K562 treated with DMSO at 1 percent for 48 hours (cell line): Measurements from ENCODE around the gene SLC22A2. TPM values are rescaled to one million over a fixed set of nuclear protein-coding genes. Genes with fewer than 3 reads are reported as not detected.

Experiments
- total RNA-seq: library from RNA; unstranded; fragments of 300-600 nt; gene quantifications from 2 replicates; pipeline ENCODE4 v1.2.3, GENCODE V29; 2022; ENCODE audit warnings: low replicate concordance; ENCODE audit errors: extremely low read depth

SLC22A2 gene
- not detected in 2 replicates for total RNA-seq

DNA sequence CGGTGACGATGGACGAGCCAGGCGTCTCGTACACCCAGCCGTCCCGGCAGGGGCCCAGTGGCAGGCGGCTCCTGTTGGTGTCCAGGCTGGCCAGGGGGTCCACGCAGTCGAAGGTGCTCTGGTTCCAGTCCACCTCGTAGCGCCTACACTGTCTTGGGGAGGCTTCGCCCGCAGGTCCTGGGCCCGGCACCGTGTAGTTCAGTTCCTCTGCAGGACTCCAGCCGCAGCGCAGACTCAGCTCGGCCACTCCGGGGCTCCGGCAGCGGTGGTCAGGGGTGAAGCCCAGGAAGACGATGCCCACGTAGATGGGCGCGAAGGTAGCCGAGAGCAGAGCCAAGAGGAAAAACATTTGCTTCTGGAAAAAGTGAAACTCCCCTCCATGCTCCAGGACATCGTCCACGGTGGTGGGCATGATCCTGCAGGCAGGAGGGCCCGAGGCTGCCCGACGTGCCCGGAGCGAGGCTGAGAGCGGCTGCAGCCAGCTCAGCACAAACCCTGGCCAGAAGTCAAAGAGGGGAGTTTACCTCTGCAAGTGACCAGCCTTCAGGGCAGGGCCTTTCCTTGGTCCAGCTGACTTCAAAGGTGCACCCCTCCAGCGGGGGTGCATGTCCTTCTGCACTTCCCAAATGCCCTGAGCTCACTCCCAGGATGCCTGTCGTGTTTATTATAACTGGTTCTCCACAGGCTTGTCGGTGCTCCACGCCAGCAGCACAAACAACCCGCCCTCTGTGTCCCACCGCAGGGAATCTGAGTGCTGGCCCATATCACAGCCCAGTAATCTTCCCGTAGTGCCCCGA, at the start of gene SLC22A2:
Gene SLC22A2, minus strand, starts transcription at position 476 of the 797 bp plus-strand sequence. Its CDS starts 64 bp downstream, at position 412.

Other genes starting within 250 kb of the SLC22A2 start
- gene SLC22A1, start 137.0 kb downstream of the SLC22A2 start, total RNA-seq = not detected in 2 replicates
- gene SLC22A3, start 89.6 kb upstream of the SLC22A2 start, total RNA-seq = not detected in 2 replicates